A673 (cell line): ENCODE measurements around the gene BRPF1. TPM values are rescaled to one million over a fixed set of nuclear protein-coding genes. Genes with fewer than 3 reads are reported as not detected.

Experiments
- BruUV-seq: library from RNA; stranded (reverse); fragments of 400-500 nt; replicated peaks from 2 replicates; lab custom pipeline; 2021; lab: Mats Ljungman, UMichigan
- CTCF ChIA-PET: fragments of 300-600 bp; sonication (Branson Sonifier 250); formaldehyde crosslinking; loops from one replicate; lab custom pipeline; 2022; ENCODE audit warnings: antibody characterized with exemption; lab: Charles Lee
- POLR2A ChIA-PET: fragments of 300-600 bp; sonication (Branson Sonifier 250); formaldehyde crosslinking; loops from one replicate; lab custom pipeline; 2022; ENCODE audit warnings: antibody characterized with exemption; ENCODE audit not compliant: low non-redundant PET; lab: Charles Lee
- DNase-seq: peaks from one replicate; pipeline ENCODE4 v3.0.0-alpha.2; 2015; ENCODE audit warnings: low spot score
- H3K27ac ChIP-seq: fragments of 200-600 bp; sonication (generic); 2 replicates; pipeline ENCODE4 v1.5.1; 2016; ENCODE audit warnings: mixed run types, low read depth, mild to moderate bottlenecking, mixed read lengths, antibody characterized with exemption, low read length; ENCODE audit not compliant: poor library complexity, severe bottlenecking
- H3K27me3 ChIP-seq: fragments of 200-600 bp; sonication (generic); replicated peaks from 2 replicates; pipeline ENCODE4 v1.6.1; 2017; ENCODE audit warnings: mixed run types, low read depth, mild to moderate bottlenecking, mixed read lengths, antibody characterized with exemption, low read length; ENCODE audit not compliant: insufficient read depth, poor library complexity
- H3K36me3 ChIP-seq: fragments of 200-600 bp; sonication (generic); 2 replicates; pipeline ENCODE4 v1.6.1; 2016; ENCODE audit warnings: mixed run types, mild to moderate bottlenecking, mixed read lengths, antibody characterized with exemption, low read length; ENCODE audit not compliant: insufficient read depth, poor library complexity, severe bottlenecking
- H3K4me1 ChIP-seq: fragments of 200-600 bp; sonication (generic); 2 replicates; pipeline ENCODE4 v1.6.1; 2017; ENCODE audit warnings: mixed run types, mild to moderate bottlenecking, mixed read lengths, antibody characterized with exemption, low read length; ENCODE audit not compliant: insufficient read depth, poor library complexity, severe bottlenecking
- H3K4me3 ChIP-seq: fragments of 200-600 bp; sonication (generic); 2 replicates; pipeline ENCODE4 v1.5.1; 2016; ENCODE audit warnings: low read depth, mixed run types, mild to moderate bottlenecking, mixed read lengths, low read length; ENCODE audit not compliant: poor library complexity, severe bottlenecking
- H3K9me3 ChIP-seq: fragments of 200-600 bp; sonication (generic); 2 replicates; pipeline ENCODE4 v1.6.1; 2016; ENCODE audit warnings: mixed run types, low read depth, mild to moderate bottlenecking, mixed read lengths, antibody characterized with exemption, low read length; ENCODE audit not compliant: poor library complexity, severe bottlenecking
- CTCF ChIP-seq: fragments of 300-800, 200-600 bp; sonication (generic); conservative IDR thresholded peaks from 2 replicates; pipeline ENCODE4 v1.5.1; 2017; ENCODE audit warnings: low read depth, mild to moderate bottlenecking, antibody characterized with exemption, low read length, moderate library complexity, mixed read lengths
- EZH2 ChIP-seq: fragments of 200-600 bp; sonication (generic); IDR thresholded peaks from 2 replicates; pipeline ENCODE4 v1.6.1; 2017; ENCODE audit warnings: borderline replicate concordance, low read depth, mild to moderate bottlenecking, mixed read lengths, antibody characterized with exemption, low read length; ENCODE audit not compliant: poor library complexity, severe bottlenecking
- intact Hi-C: fragments of 100-400 bp; cut with micrococcal nuclease; formaldehyde crosslinking; loops from one replicate; pipeline ENCODE4 v1.10.0; 2022; ENCODE audit not compliant: unreplicated experiment
- total RNA-seq: library from RNA; stranded (reverse); gene quantifications from 2 replicates; pipeline ENCODE4 v1.2.3, GENCODE V29; 2021

BRPF1 gene
- total RNA-seq, 1 experiment from 2014 or later = 32.0 TPM

- H3K4me3 ChIP-seq = no peak overlapping the region
- TF ChIP-seq EZH2 = no peak
- TF ChIP-seq CTCF = no peak
- peaks cover 25% of the 10 kb centered on the region for H3K27me3 ChIP-seq
- no peaks in the 10 kb centered on the region for H3K4me1 ChIP-seq
- intact Hi-C loops = no loop called here
- no peaks in the 10 kb centered on the region for H3K36me3 ChIP-seq
- no peak overlapping the region for H3K27ac ChIP-seq
- no peaks in the 10 kb centered on the region for H3K9me3 ChIP-seq
- DNase-seq = no peak
- CTCF ChIA-PET = no interaction called here
- POLR2A ChIA-PET = interaction anchor here (0.5 kb wide), 1 partner anchor 316 kb away, joined by 3 read pairs; the partner anchor contains the start of gene SETD5
- BruUV-seq = no TSS peak
These were observed 18.4 kb upstream of the BRPF1 start for GRCh38 chr3:9713142-9713541.

- intact Hi-C loops = no loop called here
- no TSS peak for BruUV-seq
- ChIA-PET CTCF (no interaction called here), POLR2A (no interaction called here)
- Histone ChIP-seq H3K4me1 (no peaks in the 10 kb centered on the region), H3K4me3 (no peak overlapping the region), H3K27me3 (peaks cover 30% of the 10 kb centered on the region), H3K9me3 (no peaks in the 10 kb centered on the region), H3K27ac (no peak overlapping the region), H3K36me3 (no peaks in the 10 kb centered on the region)
- TF ChIP-seq CTCF = no peak
- TF ChIP-seq EZH2 = no peak
- no peak for DNase-seq
These were observed 16.4 kb upstream of the BRPF1 start for GRCh38 chr3:9715136-9715535.

DNA sequence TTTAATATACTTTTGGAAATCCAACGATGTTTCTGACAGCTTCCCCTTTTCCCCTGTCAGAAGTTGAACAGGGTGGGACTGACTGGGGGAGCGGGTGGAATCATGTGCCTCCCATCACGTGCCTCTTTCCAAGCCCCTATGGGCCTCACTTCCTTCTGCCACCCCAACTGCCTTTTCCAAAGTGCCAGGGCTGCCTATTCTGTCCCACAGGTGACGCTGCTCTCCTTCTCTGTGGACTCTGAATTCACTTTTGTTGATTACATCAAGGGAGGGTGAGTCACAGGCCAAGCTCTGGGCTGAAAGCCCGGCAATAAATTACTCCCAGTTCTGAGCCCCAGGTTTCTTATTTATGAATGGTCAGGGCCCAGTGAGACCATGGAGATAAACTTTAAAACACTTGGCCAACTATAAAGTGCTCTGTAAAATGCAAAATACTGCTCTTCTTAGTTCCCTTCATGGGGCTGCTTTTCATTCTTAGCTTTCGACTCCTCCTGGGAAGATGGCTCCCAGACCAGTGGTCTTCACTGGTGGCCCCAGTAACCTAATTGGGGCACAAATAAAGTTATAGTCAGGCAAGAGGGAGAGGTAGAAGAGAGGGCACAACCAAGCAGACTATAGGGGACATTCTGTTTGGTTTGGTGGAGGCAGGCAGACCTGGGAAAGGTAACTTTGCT is 15.6 kb upstream of the BRPF1 start:
- peaks cover 37% of the 10 kb centered on the region for H3K27me3 ChIP-seq
- intact Hi-C loops = no loop called here
- H3K4me1 ChIP-seq = no peaks in the 10 kb centered on the region
- peak; percentile 58 for DNase-seq
- TF ChIP-seq EZH2 = no peak
- peak; percentile 51 for TF ChIP-seq CTCF
- no peaks in the 10 kb centered on the region for H3K9me3 ChIP-seq
- no peak overlapping the region for H3K4me3 ChIP-seq
- no TSS peak for BruUV-seq
- no peak overlapping the region for H3K27ac ChIP-seq
- ChIA-PET POLR2A (no interaction called here), CTCF (interaction anchor here (0.7 kb wide), 1 partner anchor 362 kb away, joined by 3 read pairs; no protein-coding TSS in a partner anchor)
- no peaks in the 10 kb centered on the region for H3K36me3 ChIP-seq
